Measurements from ENCODE around the gene LRTM1.

- TF ChIP-seq EZH2 (IDR thresholded peaks at IDR 0.05; ENCODE audit: insufficient read depth, poor library complexity, severe bottlenecking) (no peak), EZH2phosphoT487 (IDR thresholded peaks at IDR 0.05; ENCODE audit: insufficient read depth, low read depth) (no peak)
Measured at GRCh38 chr3:54905261-54905888, 22.5 kb downstream of the LRTM1 start.
